Suprapubic skin (tissue), 3 donors: ENCODE measurements around the gene C9orf72.

ENCODE experiments used
- CTCF ChIP-seq, 2 donors: fragments of 200-600 bp in 1 of 2; fragments of 450-650 bp in 1 of 2; sonication (generic) in 1 of 2; IDR thresholded peaks; one replicate each; pipeline ENCODE4 v1.5.1; 2016 to 2019; ENCODE audit warnings: antibody characterized with exemption in 2 of 2, mild to moderate bottlenecking in 1 of 2, moderate library complexity in 1 of 2
- EP300 ChIP-seq: sonication (generic); formaldehyde crosslinking; IDR thresholded peaks from one replicate; pipeline ENCODE4 v1.6.1; 2017; ENCODE audit warnings: antibody characterized with exemption

DNA sequence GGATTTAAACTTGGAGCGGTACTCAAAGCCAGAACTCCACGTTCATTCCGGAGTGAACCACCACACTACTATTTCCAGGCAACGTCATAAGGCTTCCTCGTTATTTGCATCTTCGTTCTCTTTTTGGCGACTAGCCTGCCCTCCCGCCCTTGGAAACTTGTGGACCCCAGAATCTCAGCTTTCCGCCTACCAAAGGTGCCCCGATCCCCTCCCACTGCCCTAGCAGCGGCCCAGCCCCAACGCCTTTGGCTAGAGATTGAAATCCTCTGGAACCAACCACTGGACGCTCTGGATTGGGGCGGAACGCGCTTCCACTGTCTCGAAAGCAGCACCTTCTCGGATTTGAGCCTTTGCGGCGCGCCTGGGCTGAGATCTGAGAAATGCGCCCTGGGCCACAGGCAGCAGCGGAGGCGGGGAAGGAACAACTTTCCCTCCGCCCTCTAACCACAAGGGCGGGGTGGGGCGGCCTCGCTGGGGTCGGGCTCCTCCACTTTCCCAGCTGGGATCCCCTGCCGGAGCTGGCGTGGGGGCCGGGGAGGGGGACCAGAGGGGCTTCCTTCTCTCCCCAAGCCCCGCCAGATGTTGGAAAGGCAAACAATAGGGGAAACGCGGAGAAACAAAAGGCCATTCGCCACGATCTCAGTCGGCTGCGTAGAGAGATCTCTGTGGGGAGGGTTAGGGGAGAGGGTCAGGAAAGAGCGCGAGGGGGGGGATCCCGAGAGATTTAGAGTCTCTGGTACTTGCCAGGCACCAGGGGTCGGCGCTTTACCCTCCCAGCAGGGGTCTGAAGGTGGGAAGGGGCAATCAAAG is 45.0 kb downstream of the C9orf72 start:
- TF ChIP-seq CTCF (IDR thresholded peaks at IDR 0.05) (no peak), EP300 (no peak)
